Stimulated activated naive CD4-positive, alpha-beta T cell treated with Interleukin-2 at 50 U/mL for 16 hours (primary cell): ENCODE data around the gene TEX11.
"Not testable (repeated sequence)": the region's sequence is repeated elsewhere in the genome, so short reads cannot be mapped to it uniquely, and the experiment has no call there.

ENCODE experiments used
- DNase-seq: peaks from one replicate; lab custom pipeline; 2025; lab: John Stamatoyannopoulos, UW

TEX11 gene

GRCh38 chrX:70908541-70908940 is at the start of gene TEX11:
Gene TEX11, minus strand, starts transcription at chrX:70908711. Its CDS starts 922 bp downstream, at chrX:70907789.
- no peak for DNase-seq

GRCh38 chrX:70954871-70955270 is 46.4 kb upstream of the TEX11 start:
- no peak for DNase-seq

GRCh38 chrX:70924294-70924911 is 15.9 kb upstream of the TEX11 start:
- DNase-seq, result no peak

DNA sequence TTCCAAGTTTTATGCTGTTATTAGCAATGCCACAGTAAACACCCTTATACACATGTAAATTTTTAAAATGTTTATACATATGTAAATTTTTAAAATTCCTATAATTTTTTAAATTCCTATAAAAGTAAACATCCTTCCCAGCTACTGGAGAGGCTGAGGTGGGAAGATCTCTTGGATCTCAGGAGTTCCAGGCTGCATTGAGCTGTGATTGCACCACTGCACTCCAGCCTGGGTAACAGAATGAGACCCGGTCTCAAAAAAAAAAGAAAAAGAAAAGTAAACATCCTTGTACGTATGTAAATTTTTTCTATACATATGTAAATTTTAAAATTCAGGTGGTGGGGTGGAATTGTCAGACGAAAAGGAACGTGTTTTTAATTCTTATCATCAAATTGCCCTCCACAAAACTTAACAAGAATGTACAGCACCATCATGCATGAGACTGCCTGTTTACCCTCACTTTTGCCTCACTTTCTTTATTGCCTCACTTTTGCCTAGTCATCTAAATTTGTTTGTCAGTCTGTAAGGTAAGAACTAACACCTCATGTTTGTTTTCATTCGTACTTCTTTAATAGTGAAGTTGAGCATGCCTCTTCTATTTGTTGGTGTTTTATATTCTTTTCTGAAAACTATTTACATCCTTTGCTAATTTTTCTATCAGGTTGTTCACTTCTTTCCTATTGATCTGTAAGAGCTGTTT is 14.4 kb upstream of the TEX11 start:
- DNase-seq, result no peak

DNA sequence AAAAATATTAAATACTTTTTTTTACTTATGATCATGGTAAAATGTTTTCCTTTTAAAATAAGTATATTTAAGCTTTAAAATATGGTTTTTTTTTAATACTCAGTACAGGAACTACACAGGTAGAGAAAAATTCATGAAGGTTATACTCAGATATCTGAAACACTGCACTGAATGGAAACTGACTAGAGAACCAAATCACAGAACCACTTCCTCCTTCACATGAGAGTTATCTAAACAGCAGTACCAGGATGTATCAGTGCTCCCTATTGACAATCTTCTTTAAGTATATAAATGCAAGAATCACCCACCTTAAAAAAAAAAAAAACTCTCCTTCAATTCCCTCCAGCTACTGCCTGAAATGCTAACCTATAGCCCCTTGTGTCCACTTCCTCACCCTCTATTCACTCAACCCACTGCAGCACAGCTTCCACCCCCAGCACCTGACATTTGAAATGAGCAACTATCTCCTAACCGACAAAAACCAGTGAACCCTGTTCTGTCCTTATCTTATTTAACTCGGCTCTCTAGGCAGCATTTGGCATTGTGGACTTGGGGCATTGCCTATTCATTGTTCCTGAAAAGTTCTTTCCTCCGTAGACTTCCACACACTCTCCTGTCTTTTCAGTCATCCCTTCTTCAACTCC is 13.3 kb upstream of the TEX11 start:
- no peak for DNase-seq

DNA sequence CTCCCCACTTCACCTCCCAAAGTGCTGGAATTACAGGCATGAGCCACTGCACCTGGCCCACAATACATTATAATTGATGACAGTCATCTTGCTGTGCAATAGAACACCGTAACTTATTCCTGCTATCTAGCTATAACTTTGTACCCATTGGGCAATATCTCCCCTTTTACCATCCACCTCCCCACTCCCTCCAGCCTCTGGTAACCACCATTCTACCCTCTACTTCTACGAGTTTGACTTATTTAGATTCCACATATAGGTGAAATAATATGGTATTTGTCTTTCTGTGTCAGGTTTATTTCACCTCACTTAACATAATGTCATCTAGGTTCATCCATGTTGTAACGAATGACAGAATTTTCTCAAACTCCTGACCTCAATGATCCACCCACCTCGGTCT is 8.2 kb upstream of the TEX11 start:
- no peak for DNase-seq

- DNase-seq, result no peak
These were observed 611 bp downstream of the TEX11 start for GRCh38 chrX:70907900-70908299.

GRCh38 chrX:70901465-70901864 is 7.0 kb downstream of the TEX11 start:
- no peak for DNase-seq

- not testable (repeated sequence) for DNase-seq
These were observed 18.1 kb downstream of the TEX11 start for GRCh38 chrX:70890441-70890840.

DNA sequence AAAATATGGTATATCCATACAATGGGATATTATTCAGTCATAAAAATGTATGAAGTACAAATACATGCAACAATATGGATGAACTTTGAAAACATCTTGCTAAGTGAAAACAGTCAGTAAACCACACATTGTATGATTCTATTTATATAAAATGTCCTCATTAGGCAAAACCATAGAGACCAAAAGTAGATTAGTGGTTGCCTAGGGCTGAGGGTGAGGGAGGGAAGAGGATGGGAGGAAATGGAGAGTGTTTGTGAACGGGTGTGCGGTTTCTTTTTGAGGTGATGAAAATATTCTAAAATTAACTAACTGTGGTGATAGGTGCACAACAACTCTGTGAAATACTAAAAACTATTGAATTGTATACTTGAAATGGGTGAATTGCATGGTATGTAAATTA is 29.6 kb downstream of the TEX11 start:
- DNase-seq, result no peak

GRCh38 chrX:70852294-70852693 is 56.2 kb downstream of the TEX11 start:
- DNase-seq, result no peak

- not testable (repeated sequence) for DNase-seq
These were observed 64.4 kb downstream of the TEX11 start for GRCh38 chrX:70844081-70844480.

DNA sequence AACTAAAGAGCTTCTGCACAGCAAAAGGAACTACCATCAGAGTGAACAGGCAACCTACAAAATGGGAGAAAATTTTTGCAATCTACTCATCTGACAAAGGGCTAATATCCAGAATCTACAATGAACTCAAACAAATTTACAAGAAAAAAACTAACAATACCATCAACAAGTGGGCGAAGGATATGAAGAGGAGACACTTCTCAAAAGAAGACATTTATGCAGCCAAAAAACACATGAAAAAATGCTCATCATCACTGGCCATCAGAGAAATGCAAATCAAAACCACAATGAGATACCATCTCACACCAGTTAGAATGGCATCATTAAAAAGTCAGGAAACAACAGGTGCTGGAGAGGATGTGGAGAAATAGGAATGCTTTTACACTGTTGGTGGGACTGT is 64.9 kb downstream of the TEX11 start:
- DNase-seq, result not testable (repeated sequence)

DNA sequence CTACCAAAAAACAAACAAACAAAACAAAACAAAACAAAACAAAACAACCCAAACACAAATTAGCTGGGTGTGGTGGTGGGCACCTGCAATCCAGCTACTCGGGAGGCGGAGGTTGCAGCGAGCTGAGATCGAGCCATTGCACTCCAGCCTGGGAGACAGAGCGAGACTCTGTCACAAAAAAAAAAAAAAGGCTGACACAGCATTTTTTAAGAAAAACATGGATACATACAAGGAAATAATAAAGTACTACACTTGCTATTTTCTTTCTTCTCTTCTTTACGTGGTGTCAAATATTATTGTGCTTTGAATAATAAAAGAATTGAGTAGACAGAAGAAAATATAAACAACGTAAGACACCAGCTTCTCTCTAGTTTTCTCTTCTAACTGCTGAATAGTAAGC is 73.9 kb downstream of the TEX11 start:
- DNase-seq, result no peak

DNA sequence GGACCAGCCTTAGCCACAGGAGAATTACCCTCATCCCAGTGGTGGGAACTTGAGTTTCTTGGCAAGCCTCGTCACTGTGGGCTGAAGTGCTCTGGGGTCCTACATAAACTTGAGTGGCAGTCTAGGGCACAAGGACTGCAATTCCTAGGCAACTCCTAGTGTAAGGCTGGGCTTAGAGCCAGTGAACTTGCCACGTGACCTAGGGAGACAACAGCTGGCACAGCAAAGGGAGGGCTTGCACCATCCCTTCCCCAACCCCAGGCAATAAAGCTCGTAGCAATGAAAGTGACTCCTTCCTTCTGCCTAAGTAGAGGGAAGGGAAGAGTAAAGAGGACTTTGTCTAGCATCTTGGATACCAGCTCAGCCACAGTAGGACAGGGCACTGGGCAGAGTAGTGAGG is 81.8 kb downstream of the TEX11 start:
- DNase-seq, result no peak

DNA sequence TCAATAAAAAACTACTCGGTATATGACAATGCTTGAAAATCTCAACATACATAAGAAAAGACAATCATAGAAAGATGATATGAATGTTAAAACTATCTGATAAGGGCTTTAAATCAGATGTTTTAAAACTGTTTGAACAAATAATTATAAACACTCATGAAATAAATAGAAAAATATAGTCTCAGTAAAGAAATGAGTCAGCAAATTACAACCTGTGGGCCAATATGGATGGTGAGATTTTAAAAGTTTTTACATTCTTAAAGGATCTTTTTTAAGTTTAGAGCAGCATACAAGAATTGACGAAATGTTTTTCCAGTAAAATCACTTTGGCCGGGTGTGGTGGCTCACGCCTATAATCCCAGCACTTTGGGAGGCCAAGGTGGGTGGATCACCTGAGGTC is 83.1 kb downstream of the TEX11 start:
- DNase-seq, result no peak

DNA sequence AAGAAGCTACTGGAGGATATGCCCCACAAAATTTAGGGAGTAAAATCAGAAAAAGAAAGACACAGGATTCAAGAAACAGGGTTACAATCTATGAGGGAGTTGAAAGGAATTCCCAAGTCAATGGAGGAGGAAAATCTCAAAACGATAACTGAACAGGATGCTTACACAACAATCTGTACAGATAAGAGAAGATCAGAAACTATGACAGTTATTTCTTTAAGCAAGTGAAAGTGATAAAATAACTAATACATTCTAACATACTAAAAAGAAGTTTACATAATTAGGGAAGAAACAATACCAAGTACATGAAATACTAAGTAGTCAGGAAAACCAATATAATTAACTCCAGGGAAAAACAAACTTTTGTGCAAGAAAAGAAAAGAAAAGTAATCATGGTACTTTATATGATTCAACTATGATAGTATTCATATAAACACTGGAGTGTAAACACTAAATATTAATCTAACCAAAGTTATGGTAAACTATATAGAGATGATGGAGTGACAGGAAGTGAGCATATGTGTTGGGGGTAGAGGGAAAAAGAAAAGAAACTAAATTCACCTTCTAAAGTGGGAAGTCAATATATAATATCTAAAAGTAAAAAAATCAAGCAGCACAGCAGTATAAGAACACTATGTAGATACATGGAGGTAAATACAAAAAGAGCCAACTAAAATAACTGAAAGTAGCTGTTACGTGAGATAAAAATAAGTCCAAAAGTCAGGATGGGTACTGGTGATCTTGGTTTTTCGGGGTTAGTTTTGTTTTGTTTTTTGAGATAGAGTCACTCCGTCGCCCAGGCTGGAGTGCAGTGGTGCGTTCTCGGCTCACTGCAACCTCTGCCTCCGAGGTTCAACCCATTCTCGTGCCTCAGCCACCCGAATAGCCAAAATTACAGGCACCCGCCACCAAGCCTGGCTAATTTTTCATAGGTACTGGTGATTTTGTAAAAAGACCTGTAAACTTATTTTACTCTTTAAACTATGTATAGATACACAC is 99.3 kb downstream of the TEX11 start:
- no peak for DNase-seq

DNA sequence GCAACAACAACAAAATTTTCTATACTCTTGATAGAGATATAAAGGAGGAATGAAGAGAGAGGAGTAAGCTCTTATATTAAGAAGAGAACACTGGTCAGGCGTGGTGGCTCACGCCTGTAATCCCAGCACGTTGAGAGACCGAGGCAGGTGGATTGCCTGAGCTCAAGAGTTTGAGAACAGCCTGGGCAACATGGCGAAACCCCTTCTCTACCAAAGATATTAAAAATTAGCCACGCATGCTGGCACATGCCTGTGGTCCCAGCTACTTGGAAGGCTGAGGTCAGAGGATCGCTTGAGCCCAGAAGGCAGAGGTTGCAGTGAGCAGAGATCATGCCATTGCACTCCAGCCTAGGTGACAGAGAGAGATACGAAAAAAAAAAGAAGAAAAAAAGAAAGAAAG is 102.4 kb downstream of the TEX11 start:
- no peak for DNase-seq

DNA sequence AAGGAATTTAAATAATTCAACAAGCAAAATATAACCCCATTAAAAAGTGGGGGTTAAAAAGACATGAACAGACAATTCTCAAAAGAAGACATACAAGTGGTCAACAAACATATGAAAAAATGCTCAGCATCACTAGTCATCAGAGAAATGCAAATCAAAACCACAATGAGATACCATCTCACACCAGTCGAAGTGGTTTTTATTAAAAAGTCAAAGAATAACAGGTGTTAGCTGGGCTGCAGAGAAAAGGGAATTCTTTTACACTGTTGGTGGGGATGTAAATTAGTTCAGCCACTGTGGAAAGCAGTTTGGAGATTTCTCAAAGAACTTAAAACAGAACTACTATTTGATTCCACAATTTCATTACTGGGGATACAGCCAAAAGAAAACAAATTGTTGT is 111.8 kb downstream of the TEX11 start:
- DNase-seq, result not testable (repeated sequence)

GRCh38 chrX:70774223-70774622 is 134.3 kb downstream of the TEX11 start:
- no peak for DNase-seq

GRCh38 chrX:70769659-70770227 is 138.8 kb downstream of the TEX11 start:
- DNase-seq, result no peak

- DNase-seq, result no peak
These were observed 146.2 kb downstream of the TEX11 start for GRCh38 chrX:70762285-70762684.
